GM19238 (cell line): ENCODE results near the gene GABRQ.
"Not testable (repeated sequence)": the region's sequence is repeated elsewhere in the genome, so short reads cannot be mapped to it uniquely, and the experiment has no call there.

ENCODE experiments used
- DNase-seq: peaks from one replicate; pipeline ENCODE4 v3.0.0; 2011; ENCODE audit warnings: low spot score; ENCODE audit not compliant: insufficient read length

GABRQ gene

DNA sequence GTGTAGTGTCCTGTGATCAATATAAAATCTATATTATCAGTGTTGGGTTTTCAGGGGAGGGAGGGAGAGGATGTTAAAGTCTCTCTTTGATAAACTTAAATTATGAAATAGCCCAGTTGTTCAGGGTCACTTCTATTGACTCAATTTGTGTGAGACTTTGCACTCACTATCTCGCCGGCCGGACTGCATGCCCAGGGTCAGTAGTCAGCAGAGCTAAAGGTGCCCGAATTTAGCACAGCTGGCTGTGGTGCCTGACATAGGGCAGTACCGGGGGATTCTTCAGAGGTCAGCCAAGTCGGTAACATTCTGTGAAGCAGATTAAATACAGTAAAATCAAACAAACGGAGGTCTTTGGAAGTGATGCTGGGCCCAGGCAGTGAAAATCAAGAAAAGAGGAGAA, 19.2 kb downstream of the GABRQ start:
- no peak for DNase-seq

DNA sequence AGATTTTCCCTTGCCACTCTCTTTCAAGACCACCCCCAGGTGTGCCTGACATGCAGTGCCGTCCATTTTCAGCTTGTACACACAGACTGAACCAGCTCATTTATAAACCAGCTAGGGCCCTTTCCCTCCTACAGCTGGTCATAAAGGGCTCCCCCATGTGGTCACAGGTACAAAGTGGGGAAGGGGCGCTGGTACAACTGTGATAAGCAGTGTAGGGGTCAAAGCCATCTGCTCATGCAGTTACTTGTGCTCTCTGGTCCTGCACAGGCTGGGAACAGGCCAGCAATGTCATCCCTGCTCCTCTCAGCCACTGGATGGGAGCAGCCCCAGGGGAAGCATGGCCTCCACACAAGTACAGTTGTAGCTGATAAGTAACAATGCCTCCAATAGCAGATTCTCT, 20.6 kb downstream of the GABRQ start:
- no peak for DNase-seq

DNA sequence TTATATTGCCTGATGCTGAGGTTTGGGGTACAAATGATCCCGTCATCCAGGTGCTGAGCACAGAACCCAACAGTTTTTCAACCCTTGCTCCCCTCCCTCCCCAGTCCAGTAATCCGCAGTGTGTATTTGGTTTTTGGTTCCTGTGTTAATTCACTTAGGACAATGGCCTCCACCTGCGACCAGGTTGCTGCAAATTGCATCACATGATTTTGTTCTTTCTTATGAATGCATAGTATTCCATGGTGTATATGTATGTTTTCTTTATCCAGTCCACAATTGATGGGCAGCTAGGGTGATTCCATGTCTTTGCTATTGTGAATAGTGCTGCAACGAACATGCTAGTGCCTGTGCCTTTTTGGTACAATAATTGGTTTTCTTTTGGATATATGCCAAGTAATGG, 25.4 kb downstream of the GABRQ start:
- no peak for DNase-seq

DNA sequence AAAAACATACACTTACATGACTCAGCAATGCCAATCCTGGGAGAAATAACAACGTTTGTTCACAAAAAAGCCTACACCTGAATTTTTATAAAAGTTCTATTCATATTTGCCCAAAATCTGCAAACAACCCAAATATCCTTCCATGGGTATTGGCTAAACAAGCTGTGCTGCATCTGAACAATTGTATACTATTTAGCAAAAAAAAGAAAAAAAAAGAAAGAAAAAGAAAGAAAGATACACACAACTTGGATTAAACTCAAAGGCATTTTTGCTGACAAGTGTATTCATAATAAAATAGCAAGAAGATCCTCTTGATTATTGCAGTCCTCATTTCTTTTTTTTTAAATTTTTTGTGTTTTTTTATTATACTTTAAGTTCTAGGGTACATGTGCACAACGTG, 36.4 kb downstream of the GABRQ start:
- no peak for DNase-seq

DNA sequence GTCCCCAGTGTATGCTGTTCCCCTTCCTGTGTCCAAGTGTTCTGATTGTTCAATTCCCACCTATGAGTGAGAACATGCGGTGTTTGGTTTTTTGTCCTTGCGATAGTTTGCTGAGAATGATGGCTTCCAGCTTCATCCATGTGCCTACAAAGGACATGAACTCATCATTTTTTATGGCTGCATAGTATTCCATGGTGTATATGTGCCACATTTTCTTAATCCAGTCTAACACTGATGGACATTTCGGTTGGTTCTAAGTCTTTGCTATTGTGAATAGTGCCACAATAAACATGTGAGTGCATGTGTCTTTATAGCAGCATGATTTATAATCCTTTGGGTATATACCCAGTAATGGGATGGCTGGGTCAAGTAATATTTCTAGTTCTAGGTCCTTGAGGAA, 37.0 kb downstream of the GABRQ start:
- not testable (repeated sequence) for DNase-seq

DNA sequence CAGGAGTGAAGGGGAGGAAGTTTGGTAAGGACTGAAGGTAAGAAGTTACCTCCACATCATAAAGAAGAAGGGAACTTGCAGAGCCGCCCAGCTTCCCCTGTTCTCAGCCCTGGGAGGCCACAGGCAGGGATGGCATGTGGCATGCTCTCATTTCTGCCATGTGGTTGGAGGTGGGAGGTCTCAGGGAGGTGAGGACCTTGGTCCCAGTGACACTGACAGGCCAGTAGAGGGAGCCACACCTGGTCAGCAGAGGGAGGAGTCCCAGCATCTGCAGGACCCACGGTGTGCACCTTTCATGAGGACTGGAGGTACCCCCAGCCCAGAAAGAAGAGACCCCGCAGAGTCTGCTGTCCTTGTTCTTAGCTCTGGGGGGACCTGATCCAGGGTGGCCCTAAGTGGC, 43.3 kb downstream of the GABRQ start:
- not testable (repeated sequence) for DNase-seq

DNA sequence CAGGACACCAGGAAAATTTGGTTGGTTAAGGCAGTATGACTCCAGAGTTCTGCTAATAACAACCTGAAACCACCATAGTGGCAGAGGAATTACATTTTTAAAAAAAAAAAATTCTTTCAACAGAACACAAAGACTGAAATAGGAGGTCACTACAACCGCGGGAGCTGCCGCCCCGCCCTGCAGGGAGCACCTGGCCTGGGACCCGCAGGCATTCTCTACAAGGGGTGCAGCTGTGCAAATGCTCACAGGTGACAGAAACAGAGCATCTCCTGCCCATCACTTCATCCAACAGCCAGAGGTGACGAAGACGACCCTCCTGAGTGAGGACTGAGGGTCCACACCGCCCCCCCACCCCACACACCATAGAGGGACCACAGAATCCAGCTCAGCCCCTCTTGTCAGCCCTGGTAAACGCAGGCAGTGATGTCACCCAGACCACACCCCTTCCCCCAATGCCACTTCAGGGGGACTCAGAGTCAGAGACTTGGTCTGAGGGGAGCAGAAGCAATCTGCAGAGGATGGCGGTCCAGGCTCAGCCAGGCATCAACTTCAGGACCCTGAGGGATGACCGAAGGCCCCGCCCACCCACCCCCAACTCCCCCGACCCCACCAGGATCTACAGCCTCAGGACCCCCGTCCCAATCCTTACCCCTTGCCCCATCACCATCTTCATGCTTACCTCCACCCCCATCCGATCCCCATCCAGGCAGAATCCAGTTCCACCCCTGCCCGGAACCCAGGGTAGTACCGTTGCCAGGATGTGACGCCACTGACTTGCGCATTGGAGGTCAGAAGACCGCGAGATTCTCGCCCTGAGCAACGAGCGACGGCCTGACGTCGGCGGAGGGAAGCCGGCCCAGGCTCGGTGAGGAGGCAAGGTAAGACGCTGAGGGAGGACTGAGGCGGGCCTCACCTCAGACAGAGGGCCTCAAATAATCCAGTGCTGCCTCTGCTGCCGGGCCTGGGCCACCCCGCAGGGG, 60.5 kb downstream of the GABRQ start, which contains the start of gene MAGEA3:
Gene MAGEA3 (plus strand): TSS at position 843 of the 980 bp plus-strand sequence. CDS start 2,039 bp downstream, outside the sequence.
- DNase-seq: not testable (repeated sequence)

DNA sequence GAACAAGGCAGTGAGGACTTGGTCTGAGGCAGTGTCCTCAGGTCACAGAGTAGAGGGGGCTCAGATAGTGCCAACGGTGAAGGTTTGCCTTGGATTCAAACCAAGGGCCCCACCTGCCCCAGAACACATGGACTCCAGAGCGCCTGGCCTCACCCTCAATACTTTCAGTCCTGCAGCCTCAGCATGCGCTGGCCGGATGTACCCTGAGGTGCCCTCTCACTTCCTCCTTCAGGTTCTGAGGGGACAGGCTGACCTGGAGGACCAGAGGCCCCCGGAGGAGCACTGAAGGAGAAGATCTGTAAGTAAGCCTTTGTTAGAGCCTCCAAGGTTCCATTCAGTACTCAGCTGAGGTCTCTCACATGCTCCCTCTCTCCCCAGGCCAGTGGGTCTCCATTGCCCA, 62.7 kb downstream of the GABRQ start:
- not testable (repeated sequence) for DNase-seq

DNA sequence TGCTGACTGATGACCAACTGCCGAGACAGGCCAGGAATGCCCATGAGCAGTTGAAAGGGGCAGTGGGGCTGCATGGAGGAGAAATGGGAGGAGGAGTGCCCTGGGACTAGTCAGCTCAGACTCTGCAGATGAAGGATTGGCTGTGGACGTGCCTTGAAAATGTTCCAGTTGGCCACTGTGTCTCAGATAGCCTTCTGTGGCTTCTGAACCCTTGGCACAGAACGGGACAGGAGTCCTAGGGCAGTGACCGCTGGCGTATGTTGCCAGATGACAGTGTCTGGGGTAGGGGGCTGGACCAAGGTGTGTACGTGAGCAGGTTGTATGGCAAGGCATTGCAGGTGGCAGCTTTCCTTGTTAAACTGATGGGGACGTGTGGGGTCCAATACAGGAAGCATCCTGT, 68.8 kb downstream of the GABRQ start:
- DNase-seq: not testable (repeated sequence)
